ENCODE measurements around the gene LAPTM5.
"Not testable (repeated sequence)": the region's sequence is repeated elsewhere in the genome, so short reads cannot be mapped to it uniquely, and the experiment has no call there.

LAPTM5 gene

DNA sequence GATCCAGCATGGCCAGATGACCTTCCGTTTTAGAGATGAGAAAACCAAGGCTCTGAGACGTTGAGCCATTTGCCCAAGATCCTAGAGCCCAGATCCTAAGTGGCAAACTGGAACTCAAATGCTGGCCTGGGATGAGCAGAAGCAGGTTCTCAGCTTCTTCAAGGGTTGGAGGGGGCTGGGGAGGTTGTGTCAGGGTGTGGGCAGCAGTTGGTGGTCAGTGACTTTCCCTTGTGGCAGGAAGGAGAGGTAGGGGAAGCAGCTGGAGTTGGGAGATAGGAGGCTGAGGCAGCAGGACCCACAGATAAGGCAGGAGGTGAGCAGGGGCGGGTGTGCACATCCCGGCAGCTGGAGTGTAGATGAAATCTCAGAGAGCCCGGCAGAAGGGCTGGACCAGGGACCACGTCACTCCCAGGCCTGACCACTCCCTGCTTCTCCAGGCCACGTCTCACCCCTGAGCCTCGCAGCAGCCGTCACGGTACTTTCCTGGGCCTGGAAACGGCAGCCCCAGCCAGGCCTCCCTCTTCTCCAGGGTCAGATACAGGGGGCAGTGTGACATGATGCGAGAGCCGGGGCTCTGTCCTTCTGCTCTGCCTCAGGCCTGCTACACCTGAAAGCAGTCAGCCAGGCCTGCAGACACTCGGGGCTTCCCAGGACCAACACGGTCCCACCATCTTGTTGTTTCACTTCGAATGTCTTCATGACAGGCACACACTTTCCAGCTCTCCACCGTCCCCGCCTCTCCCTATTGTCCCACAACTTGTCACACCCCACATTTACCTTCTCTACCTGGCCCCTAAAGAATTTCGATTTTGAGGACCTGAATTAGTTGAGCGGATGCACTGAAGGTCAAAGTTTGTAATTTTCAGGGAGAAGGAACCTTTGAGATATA lies 11.5 kb upstream of the LAPTM5 start:
- no peak for DNase-seq

DNA sequence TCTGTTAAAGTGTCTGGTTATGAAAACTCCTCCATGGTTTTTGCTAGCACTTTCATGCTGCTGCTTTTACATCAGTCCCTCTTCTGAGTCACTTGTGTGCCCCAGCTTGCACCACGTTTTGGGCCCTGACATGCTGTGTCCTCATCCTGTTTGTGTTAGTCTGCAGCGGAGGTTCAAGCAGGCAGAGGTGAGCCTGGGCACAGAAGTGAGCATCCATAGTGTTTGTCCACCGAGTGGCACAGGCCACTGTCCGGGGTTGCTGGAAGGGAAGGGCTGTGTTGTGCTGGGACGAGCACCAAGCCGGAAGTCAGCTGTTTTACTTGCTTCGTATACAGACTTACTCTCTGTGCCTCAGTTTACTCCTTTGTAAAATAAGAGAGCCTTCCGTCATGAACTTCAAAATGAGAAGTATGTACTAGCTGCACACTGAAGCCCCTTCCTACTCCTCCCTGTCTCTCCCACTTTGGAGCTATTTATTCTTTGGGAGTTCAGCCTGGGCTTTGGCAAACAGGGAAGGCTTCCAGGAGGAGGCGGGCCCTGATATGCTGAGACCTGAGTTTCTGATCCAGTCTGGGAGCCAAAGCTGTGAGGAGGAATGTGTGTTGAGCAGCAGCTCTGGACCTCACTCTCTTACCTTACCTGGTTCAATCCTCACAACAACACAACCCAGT lies 10.7 kb upstream of the LAPTM5 start:
- DNase-seq: no peak

DNA sequence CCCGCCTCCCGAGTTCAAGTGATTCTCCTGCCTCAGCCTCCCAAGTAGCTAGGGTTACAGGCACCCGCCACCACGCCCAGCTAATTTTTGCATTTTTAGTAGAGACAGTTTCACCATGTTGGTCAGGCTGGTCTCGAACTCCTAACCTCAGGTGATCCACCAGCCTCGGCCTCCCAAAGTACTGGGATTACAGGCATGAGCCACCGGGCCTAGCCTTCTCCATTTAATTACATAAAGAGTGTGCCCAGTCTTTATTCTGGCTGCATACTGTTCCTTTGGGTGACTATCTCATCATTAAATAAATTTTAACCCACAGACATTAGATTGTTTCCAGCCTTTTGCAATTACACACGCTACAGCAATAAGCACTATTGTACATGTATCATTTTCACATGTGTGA lies 9.4 kb upstream of the LAPTM5 start:
- DNase-seq: not testable (repeated sequence)

DNA sequence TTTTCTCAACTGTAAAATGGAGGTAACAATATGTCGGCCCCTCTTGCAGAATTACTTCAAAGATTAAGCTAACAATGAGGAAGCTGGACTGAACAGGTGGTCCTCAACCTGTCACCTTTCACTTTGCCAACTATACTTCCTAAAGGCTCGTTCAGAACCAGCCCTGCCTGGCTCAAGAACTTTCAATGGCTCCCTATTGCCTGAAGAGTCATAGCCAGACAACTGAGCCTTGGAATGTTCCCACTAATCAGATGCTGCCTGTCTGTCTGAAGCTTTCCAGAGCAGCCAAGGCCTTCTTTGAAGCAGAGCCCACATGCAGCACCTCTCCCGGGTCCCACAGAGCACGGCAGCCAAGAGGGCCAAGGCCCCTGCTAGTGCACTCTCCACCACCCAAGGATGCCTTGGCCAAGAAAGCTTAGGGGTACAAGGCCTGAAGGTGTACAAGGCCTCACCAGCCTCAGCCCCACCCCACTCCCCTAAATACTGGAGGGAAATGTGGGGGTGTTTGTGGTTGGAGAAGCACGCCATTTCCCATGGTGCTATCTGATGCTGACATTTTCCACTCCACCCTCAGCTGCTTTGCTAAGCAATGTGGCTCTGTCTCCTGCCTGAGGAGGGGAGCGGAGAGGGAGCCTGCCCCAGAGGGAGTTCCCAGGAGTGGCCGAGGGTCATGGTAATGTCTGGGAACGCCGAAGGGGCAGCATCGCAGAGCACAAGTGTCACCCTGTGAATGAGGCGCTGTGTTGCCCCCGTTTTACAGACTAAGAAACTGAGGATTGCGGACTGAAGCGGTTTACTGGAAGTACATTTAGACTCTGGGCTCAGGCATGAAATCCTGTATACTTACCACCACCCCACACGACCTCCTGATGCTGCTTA lies 8.2 kb upstream of the LAPTM5 start:
- no peak for DNase-seq

DNA sequence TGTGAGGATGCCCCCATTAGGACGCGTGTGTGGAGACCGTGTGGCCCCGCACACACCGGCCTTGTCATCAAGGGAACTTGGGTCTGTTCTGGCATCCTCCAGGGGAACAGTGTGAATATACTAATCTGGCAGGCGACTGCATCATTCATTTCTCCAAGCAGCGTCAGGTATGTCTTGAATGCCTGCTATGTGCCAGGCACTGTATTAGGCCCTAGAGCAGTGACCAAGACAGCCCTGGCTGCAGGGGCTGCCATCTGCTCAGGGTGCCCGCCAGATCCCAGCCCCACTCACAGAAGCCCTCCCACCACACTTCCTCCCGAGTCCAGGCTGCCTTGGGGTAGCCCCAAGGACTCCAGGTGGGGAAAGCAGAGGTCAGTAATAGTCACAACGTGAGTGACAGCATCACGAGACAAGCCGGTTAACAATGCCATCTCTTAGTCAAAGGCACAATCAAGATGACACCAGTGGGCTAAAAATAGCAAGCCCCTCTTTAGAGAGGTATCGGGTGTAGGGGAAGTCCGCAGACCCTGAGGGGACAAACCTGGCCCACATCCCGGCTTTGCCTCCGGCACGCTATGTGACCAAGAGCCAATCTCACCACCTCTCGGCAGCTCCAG lies 7.5 kb upstream of the LAPTM5 start:
- no peak for DNase-seq

DNA sequence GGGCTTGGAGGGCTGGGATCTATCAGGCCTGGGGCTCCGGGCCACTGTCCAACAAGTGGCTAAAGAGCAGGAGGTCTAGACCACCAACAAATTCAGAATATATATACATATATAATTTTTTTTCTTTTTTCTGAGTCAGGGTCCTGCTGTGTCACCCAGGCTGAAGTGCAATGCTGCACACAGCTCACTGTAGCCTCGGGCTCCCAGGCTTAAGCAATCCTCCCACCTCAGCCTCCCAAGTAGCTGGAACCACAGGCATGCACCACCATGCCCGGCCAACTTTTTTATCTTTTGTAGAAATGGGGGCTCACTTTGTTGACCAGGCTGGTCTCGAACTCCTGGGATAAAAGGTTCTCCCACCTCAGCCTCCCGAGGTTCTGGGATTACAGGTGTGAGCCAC lies 6.8 kb upstream of the LAPTM5 start:
- DNase-seq: no peak

DNA sequence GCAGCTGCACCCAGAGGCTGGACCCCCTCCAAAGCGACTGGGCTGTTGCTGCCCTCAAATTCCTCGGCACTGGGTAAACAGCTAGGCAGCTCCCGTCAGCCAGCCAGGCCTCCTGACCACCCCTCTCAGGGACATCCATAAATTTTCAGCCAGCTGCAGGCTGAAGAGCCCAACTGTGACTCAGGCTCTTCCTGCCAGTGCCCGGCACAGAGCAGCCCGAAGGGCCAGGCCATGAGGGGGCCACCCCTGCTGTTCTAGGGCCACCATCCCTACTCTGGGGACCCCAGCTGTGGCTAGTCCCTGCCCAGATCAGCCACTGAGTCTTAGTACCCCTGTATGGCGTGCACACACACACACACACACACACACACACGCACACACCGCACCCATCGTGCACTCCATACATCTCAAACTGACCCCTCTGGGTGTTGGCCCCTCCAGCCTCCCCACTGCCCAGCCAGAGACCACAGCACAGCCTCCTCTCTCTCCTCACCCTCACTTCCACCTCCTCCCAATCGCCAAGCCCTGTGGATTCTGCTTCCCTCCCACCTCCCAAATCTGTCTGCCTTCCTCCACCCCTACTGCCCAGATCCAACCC lies 6.2 kb upstream of the LAPTM5 start:
- peak; percentile 29 for DNase-seq

DNA sequence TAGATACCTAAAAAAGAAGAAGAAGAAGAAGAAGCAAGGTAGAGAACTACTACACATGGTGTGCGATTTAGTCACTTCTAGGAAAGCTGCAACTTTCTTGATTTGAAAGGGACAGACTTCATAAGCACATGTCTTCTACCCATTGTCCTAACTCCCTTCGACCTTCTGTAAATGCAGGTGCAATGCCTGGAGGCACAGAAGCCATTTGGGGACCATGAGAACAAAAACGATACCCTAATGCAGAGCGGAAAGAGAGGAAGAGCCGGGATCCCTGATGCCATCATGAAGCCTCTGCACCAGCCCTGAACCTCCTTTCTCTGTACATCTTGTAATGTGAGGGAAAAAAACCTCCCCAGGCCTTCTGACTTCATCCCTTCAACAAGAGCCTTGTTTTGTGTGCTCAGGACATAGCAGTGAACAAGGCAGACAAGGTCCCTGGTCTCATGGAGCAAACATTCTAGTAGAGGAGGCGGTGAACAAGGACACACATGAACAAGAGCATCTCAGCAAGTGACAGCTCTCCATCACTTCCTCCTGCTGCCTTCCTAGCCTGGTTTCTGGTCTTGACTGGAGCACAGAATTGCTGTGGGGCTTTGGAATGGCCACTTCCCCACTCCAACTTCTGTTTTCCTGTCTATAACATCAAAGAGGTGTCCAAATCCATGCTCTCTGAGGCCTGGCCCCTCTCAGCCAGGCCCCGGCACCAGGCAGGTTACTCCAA lies 5.5 kb upstream of the LAPTM5 start:
- no peak for DNase-seq

DNA sequence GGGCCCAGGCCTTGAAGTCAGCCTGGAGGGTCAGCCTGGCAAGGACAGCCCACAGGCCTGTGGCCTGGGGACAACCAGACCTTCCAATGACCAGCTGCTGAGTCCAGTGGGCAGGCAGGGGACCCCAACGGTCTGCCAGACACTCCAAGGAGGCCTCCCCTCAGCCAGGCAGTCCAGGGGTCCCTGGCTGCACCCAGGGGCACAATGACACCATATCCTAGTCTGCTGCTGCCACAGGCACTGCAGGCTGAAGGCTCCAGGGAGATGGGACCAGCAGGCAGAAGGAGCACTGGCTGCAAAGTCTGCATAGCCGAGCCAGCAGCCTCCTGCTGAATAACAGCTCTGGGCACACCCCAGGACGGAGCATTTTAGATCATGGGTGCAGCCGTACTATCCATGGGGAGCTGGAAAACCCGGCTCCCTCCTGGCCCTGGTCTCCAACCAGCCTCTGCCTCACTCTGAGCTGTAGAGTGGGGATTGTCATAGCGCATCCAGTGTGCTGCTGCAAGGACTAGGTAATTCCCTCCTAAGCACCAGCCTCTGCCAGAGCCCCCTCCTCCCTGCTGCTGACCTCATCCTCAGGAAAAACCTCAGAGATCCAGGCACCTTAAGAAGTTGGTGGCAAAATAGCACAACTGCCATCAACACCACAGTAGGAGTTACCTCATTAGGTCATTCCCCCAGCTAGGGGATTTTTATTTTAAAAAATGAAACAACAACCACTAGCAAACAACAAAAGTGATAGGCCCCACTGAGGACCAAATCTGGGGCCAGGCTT lies 4.8 kb upstream of the LAPTM5 start:
- no peak for DNase-seq

DNA sequence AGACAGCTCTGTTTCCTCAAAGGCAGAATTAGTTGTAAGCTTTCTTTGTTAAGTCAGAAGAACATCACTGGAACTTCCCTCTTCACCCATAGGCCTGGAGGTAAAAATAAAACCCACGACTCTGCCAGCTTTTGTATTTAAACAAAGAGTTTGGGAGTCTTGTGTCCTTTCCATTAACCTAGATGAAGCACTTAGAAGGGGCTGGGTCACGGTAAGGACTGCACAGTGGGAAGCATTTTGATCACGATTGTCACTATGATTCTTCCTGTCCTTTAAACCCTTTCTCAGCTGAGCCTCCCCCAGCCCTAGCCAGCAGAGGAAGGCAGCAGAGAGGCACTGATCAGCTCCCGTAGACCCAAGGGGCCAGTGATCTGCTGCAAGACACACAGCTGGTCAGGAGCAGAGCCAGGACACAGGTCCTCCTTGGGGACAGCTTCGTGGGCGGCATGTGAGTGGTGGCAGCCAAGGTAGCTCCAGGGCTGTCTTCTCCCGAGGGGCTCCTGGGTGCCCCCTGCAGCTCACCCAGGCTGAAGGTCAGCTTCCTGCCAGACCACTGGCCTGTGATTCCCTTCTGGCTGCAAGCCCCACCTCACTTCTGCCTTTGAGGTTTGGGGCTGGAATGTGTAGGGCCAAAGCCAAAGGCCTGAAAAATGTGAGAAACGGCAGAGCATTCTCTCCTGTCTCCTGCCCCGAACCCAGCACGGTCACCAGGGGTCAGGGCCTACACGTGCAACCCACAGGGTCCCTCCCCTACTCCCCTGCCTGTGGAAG lies 4.0 kb upstream of the LAPTM5 start:
- DNase-seq: peak; percentile 40

DNA sequence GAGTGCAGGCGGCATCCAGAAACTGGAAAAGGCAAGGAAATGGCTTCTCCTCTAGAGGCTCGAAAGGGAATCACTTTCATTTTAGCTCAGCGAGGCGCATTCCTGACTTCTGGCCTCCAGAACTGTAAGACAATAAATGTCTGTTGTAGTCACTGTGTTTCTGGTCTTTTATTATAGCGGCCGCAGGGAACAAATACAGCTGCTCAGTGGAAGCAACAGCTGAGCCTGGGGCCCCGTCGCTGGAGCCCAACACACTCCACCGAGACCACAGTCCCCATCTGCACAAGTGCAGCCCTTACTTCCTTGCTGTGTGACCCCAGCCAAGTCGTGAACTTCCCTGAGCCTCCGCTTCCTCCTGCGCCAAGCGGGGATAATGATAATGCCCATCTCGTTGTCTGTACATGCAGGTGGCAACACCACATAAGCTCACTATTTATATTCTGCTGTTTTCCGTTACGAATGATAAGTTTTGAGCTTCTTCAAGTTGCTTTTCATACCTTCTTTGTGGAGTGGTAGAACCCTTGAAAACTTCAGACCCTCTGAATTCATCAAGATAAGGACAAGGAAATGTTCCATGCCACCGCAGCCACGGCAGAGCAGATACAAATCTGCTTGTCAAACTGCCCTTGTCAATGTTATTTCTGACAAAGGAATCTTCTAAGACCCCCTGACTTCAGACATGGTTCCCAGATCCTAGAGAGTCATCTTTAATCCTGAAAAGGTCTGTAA lies 3.2 kb upstream of the LAPTM5 start:
- no peak for DNase-seq

DNA sequence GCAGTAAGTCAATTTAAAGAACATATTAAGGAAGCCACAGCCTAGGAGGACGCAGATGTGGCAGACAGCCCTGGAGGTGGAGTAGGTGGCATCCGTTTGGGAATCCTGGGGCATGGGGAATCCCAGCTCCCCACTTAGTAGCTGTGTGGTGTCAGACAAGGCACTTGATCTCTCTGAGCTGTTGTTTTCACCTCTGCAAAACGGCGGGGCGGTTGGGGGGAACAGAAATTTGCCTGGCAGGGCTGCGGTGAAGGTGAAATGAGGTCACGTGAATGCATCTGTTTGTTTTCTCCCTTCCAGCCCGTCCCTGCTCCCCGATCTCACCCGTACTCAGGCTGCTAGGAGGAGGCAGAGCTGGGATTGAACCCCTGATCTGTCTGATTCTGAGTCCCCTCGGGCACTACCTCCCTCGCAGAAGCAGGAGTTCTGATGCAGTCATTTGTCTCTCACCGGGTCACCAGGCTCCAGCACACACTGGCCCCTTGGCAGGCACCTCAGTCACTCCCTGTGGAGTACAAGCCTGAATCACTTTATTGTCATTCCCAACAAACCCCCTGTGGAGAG lies 2.2 kb upstream of the LAPTM5 start:
- DNase-seq: no peak

DNA sequence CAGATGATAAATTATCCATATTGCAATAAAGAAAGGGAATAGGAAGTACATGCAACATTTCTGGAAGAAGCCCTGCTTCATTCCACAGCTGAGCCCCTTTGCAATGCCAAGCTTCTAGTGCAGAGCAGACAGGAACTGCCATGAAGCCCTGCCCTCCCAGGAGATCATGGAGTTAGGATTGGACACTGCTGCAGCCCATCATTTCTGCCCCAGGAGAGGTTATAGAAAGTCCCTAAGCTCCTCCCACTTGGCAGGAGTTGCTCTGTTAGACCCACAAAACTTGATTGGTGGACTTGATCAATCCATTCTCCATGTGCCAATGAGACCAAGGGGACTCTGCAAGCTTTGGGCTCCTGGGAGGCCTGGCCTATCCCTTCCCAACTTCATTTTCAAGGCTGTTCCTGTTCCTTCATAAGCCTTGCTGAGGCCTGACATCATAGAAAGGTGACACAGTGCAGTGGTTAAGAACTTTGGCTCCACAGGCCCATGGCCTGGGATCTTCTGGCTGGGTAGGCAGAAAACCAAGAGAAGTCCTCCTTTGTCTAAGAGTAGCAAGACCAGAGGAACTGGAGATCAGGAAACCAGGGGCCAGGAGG lies 1.3 kb upstream of the LAPTM5 start:
- DNase-seq: peak; percentile 41

DNA sequence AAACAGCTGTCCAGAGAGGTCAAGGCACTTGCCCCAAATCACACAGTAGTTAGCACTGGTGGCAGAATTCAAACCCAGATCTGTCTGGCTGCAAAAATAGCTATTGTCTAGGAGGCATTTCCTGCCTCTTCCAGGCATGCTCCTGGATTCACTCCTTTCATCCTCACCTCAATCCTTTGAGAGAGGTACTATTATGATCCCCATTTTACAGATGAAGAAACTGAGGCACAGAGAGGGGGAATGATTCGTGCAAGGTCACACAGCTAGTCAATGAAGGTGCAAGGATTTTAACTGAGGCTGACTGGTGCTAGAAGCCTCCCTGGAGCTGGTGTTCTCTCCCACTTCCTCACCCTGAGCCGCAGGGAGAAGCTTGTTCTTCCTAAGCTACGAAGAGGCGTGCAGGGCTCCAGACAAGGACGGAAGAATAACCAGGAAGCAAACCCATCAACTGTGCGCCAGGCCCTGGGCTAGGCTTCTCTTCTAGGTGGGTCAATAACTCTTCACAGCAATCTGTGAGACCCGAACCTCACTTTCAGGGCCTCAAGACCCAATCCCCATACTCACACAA lies 631 bp upstream of the LAPTM5 start:
- no peak for DNase-seq

DNA sequence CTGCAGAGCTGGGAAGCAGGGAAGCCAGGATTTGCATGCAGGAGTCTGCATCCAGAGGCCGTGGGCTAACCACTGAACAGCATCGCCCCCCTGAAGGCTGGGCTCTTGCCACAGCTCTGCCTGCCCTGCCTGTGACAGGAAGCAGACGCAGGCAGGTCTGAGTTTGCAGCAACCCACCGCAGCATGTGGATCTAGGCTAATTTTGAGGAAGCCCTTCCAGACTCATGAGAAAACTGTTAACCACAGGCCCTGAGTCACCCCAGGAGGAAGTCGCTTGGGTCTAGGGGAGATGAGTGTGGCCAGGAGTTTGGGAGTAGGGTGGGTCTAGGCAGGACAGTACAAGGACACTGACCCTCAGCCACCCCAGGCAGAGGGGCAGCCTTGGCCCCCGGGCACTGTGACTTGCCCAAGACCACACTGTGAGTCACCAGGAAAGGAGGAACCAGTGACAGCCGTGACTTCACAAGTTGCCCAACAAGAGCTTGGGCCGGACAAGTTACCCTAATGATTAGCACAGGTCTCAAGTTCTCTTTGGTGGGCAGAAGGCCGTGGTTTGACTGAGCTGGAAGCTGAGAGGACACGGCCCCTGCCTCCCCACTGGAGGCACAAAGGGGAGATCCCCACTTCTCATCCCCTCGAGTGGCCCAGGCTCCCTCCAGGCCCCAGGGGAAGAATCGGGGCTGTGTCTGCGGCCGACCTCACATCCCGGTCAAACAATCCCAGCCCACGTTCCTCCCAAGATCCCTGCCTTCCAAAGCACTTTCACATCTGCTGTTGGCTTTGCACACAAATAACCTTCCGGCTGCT lies 826 bp downstream of the LAPTM5 start:
- DNase-seq: peak; percentile 92

DNA sequence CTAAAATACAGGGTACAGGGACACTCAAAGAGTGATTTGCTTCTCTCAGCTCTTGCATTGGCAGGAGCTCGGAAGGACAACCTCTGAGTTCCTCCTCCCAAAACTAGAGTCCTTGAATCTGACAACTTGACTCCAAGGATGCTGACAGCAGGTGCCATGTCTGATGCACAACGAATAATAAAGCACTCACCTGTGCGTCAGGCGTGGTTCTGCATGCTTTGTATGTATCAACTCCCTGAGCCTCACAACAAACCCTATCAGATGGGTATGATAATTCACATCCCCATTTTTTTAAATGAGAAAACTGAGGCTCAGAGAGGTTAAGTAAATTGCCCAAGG lies 1.4 kb downstream of the LAPTM5 start:
- no peak for DNase-seq

DNA sequence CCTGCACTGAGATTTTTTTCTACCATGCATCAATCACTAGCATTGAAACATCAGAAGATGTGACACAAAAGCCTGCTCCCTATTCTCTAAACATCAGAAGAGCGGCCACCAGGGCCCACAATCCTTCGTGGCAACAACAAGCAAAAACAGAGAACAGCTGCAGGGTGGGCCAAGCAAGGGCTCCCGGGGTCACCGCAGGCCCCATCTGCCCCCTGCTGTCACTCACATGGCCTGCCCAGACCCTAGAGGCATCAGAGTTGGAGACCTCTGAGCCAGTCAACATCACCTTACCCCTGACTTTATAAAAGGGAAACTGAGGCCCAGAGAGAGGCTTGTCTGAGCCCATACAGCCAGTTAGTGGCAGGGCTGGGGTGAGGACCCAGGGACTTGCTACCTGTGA lies 1.8 kb downstream of the LAPTM5 start:
- DNase-seq: no peak

DNA sequence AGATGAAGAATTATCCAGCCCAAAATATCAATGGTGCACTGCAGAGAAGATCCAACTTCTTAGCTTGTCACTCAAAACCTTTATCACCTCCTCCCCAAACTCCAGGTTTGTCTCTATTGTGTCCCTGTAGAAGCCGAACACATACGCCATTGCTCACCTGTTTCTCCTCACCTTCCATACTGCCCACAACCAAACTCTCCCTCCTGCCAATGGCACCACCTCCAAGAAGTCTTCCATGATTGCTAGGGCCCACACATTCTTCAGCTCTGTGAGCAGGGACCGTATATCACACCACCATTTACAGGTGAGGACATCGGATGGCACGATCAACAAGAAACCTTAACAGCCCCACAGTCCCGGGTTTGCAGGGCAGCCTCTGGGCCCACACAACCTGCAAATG lies 2.2 kb downstream of the LAPTM5 start:
- no peak for DNase-seq
